Stomach (tissue), 4 donors: ENCODE results near the gene MED13L.

ENCODE experiments used
- CTCF ChIP-seq, 7 experiments: fragments of 450-650 bp in 4 of 7; fragments of 200-600 bp in 3 of 7; sonication (generic) in 3 of 7; IDR thresholded peaks; one replicate each; pipeline ENCODE4 v1.5.1; 2016 to 2019; ENCODE audit warnings: antibody characterized with exemption in 7 of 7, control low read depth in 2 of 7, mild to moderate bottlenecking in 1 of 7
- EP300 ChIP-seq: sonication (generic); formaldehyde crosslinking; IDR thresholded peaks from one replicate; pipeline ENCODE4 v1.6.1; 2017; ENCODE audit warnings: antibody characterized with exemption
- POLR2A ChIP-seq, 4 donors: fragments of 450-650 bp; IDR thresholded peaks; one replicate each; pipeline ENCODE4 v1.6.1; 2016; ENCODE audit warnings: antibody characterized with exemption in 4 of 4, control low read depth in 2 of 4, mild to moderate bottlenecking in 1 of 4, moderate library complexity in 1 of 4
- POLR2AphosphoS5 ChIP-seq, 3 donors: sonication (generic); formaldehyde crosslinking; IDR thresholded peaks; one replicate each; pipeline ENCODE4 v1.6.1; 2016; ENCODE audit warnings: antibody characterized with exemption in 3 of 3

- TF ChIP-seq CTCF (IDR thresholded peaks at IDR 0.05): no peak
- no peak for TF ChIP-seq POLR2A (IDR thresholded peaks at IDR 0.05)
- no peak for TF ChIP-seq POLR2AphosphoS5 (IDR thresholded peaks at IDR 0.05)
- TF ChIP-seq EP300: no peak
Observed at GRCh38 chr12:116153113-116153512, 124.4 kb downstream of the MED13L start.
